Measurements from ENCODE around the gene NANS.
"Not testable (repeated sequence)": the region's sequence is repeated elsewhere in the genome, so short reads cannot be mapped to it uniquely, and the experiment has no call there.

NANS gene

GRCh38 chr9:98080326-98080725 is 23.8 kb downstream of the NANS start:
- no peak for FAIRE-seq

- FAIRE-seq, result no peak
These were observed 24.2 kb downstream of the NANS start for GRCh38 chr9:98080780-98081179.

DNA sequence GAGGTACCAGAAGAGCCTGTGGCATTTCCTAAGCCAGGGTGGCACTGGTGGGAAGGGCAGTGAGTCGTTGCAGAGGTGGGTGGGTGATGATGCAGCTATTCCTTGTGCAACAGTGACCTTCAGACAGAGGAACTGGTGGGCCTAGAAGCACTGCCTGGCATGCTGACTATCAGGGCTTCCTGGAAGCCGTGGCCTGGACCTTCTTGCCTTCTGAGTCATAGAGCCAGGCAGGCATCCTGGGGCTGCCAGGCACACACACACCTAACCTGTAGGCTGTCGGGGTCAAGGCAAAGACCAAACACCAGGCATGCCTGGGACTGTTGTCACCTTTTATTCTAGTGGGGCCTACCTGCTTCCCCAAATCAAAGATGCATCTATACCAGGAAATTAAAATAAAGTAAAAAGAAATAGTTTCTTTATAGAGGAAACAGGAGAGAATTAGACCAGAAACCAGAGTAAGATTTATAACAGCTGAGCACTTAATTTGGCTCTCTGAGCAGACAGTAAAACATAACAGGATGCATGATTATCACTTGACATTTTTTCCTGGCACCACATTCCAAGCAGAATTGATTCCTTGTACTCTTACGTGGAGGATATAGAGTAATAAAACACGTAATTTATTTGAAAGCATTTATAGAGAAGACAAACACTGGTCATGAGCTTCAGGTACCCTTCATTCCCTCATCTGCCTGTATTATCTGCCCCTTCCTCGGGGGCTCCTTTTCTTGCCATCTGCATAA is 25.1 kb downstream of the NANS start:
- FAIRE-seq, result no peak

DNA sequence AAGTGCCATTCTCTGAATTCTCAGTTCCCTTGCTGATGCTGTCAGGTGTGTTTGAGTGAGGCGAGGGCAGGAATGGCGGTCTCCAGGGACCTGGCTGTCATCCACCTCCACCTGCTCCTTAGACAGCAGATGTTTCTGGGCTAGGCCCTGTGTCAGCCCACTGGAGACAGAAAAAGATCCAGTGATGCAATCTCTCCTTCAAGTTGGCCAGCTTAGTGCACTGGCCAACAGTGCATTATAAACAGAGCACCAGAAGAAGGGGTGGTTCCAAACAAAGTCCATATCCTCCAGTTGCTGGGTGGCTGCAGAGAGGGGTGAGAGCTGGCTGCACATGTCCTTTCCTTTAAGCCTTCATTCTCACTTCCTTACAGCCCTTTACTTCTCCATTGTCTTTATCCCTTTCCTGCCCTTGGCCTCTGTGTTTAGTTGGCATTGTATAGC is 26.5 kb downstream of the NANS start:
- no peak for FAIRE-seq

GRCh38 chr9:98083566-98084183 is 27.1 kb downstream of the NANS start:
- no peak for FAIRE-seq

DNA sequence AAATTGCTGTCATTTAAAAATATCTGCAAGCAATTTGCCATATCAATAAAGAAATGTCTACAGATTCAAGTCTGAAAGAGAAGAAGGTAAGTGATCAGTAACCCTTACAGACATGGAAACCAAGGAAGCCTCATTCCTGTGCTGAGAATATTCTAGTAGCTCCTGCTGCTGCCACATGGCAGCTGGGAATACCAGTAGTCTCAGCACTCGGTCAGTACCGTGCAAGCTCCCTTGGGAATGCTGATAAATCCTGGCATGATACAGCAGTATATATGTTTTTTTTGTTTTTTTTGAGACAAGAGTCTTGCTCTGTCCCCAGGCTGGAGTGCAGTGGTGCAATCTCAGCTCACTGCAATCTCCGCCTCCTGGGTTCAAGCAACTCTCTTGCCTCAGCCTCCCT is 27.9 kb downstream of the NANS start:
- FAIRE-seq, result no peak

- no peak for FAIRE-seq
These were observed 28.5 kb downstream of the NANS start for GRCh38 chr9:98085058-98085457.

DNA sequence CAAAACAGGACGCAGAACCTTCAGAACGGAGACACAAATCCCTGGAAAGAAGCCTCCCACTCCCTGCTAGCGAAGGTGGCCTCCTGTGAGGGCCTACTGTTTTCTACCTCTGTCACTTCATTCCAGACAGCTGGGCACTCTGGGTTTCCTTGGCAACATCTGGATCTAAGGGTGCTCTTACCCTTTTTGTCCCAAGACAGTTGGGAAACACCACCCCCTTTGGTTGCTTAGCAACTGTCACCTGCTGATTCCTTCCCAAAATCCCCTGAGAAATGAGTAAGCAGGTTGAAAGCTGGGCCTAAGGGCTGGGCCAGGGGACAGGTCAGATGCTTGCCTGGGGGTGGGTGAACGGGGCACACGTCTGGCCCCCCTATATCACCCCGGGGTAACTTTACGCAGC is 29.4 kb downstream of the NANS start:
- no peak for FAIRE-seq

GRCh38 chr9:98086461-98086860 is 29.9 kb downstream of the NANS start:
- FAIRE-seq, result no peak

- FAIRE-seq, result no peak
These were observed 31.2 kb downstream of the NANS start for GRCh38 chr9:98087420-98088354.

- not testable (repeated sequence) for FAIRE-seq
These were observed 34.1 kb downstream of the NANS start for GRCh38 chr9:98090674-98091073.

DNA sequence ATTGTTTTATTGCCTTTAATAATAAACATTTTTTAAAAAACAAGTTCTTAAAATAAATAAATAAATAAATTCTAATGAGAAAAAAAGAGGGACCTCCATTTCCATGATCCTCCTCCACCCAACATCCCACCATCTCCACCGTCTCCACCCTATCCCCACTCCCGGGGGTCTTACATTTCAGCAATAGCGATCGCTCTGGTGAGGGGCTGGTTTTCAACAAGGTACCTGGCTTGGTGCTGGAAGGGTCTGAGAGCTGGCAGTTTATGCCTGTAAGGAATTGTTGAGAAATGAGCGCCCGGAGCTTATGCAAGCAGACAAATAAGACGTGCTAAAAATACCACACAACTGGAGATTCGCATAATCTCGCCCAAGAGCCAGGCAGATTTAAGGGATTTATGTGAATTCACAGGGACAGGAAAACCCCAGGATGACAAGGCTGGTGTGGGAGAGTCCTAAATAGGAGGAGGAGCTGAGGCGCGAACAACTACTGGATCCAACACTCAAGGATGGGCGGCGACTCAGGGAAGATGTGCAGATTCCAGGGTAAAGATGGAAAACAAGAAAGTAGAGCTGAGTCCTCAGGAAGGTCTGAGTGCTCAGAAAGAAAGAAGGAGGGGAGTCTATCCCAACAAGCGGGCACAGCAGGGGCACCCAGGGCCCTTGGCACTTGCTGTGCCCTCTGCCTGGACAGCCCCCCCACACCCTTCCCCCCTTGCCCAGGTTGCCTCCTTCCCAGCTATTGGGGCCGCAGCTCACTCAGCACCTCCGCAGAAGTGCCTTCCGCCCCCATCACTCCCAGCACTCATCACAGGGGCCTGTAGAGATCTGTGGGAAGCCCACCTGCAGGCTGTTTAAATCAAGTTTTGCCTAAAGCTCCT is 35.4 kb downstream of the NANS start:
- FAIRE-seq, result no peak

DNA sequence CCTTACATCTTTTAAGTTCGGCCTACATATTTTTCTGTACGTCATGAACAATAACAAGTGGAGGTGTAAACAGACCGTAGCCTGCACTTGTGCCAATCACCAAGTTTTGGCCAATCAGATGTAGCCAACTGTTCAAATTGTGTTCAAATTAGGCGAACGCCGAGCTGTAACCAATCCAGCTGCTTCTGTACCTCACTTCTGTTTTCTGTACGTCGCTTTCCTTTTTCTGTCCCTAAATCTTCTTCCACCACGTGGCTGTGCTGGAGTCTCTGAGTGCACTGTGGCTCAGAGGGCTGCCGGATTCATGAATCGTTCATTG is 36.0 kb downstream of the NANS start:
- no peak for FAIRE-seq

DNA sequence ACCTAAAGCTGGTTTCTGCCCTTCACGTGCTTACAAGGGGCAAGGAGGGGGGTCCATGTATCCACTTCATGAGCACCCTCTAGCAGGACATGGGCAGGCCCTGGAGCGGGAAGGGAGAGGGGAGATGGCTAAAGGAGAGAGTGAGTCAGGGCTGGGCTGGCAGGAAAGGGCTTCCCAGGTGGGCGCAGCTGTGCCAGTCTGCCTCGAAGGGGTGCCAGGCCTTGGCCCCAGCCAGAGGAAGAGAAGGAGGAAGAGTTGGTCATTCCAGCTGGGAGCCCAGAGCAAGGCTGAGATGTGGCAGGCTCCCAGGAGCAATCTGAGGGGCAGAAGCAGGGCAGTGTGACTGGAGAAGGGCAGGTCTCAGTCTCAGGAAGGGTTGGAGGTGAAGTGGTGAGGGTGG is 37.8 kb downstream of the NANS start:
- FAIRE-seq, result no peak

- no peak for FAIRE-seq
These were observed 38.3 kb downstream of the NANS start for GRCh38 chr9:98094851-98095250.

DNA sequence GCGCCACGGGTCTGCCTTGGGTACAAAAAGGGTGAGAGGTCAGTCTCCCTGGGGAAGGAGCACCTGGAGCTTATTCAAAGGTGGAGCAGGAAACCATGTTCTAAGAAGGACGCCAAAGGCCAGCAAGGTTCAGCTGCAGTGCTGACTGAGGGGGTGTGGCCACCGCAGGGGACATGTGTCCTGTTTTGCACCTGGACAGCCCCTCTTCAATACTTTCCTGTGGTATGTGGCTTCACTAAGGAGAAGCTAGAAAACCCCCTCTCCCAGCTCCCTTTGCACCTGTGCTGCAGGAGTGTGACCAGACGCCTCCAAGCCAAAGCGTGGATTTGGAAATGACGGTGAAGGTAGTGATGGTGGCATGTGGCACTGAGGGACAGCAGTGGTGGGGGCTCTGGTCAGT is 38.9 kb downstream of the NANS start:
- FAIRE-seq, result no peak

- no peak for FAIRE-seq
These were observed 39.6 kb downstream of the NANS start for GRCh38 chr9:98096091-98096490.

DNA sequence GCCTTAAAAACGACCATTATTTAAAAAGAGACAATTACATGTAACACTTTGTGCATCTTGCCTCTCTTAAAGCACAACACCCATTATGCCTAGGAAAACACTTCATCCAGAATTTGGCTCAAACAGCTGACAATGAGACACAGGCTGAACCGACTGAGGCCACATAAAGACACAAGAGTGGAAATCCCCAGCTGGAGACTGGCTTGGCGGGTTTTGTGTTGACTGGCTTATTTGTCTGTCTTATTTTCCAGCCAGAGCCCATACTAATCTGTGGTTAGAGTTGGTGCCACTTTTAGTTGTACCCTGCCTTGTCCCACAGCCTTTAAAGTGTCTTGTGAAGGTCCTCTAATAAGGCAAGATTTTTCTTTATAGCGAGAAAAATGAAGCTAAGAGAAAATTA is 41.3 kb downstream of the NANS start:
- FAIRE-seq, result no peak

DNA sequence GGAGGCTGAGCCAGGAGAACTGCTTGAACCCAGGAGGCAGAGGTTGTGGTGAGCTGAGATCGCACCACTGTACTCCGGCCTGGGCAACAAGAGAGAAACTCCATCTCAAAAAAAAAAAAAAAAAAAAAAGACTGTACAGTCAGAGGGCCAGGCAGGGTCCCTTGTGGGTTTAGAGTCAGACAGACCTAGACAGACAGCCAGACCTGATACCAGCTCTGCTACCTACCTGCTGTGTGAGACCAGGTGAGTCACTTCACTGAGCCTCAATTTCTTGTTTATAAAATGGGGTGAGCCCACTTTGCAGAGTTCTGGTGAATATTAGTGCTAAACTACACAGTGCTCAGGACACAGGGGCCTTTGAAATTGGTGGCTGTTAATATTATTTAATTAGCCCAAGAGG is 42.8 kb downstream of the NANS start:
- no peak for FAIRE-seq

DNA sequence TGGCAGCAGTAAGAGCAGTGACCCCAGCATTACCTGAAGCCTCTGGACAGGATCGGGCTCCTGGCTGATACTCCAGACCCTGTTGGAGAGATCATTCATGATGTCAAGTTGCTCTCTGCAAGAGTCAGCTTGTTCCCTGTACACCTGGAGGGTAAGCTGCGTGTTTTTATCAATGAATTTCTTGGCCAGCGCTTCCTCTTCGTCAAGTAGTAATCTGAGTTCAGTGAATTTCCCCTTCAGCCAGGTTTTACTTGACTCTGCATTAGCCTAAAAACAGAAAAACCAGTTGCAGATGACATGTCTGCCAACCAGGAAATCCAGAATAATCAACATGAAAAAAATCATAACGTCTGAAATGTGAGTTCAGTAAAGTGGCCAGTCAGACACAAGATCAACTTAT is 43.4 kb downstream of the NANS start:
- FAIRE-seq, result no peak

DNA sequence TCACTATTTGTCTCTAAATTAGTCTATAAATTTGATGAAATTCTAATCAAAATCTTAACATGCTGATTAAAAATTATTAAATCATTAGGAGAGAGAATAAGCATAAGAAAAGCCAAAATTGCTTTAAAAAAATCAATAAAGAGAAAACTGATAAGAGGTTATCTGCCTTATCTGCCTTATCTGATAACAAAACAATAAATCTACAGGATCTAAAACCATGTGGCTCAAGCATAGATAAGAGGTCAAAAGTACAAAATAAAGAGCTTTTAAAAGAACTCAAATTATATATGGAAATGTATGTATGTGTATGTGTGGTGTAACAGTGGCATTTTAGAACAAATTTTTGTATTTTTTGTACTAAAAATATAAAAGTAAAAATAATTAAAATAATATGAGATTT is 43.9 kb downstream of the NANS start:
- peak; percentile 65 for FAIRE-seq

- no peak for FAIRE-seq
These were observed 44.9 kb downstream of the NANS start for GRCh38 chr9:98101416-98101815.

DNA sequence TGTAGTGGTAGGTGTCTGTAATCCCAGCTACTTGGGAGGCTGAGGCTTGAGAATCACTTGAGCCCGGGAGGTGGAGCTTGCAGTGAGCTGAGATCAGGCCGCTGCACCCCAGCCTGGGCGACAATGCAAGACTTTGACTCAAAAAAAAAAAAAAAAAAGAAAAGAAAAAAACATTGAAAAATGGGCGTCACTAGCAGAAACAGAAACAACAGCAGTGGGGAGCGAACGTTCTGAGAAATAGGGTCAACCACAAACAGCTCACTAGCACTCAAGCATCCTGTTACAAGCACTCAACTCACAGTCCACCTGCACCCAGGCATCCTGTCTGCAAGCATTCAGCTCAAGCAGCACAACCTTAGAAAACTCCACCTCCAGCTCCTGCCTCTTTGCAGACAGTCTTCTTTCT is 45.3 kb downstream of the NANS start:
- no peak for FAIRE-seq
